ENCODE results near the gene GIGYF1.
A peak's percentile ranks its signal among the peaks of the same experiment; 100 is the strongest.
"Not testable (repeated sequence)": the region's sequence is repeated elsewhere in the genome, so short reads cannot be mapped to it uniquely, and the experiment has no call there.

The GIGYF1 gene

DNA sequence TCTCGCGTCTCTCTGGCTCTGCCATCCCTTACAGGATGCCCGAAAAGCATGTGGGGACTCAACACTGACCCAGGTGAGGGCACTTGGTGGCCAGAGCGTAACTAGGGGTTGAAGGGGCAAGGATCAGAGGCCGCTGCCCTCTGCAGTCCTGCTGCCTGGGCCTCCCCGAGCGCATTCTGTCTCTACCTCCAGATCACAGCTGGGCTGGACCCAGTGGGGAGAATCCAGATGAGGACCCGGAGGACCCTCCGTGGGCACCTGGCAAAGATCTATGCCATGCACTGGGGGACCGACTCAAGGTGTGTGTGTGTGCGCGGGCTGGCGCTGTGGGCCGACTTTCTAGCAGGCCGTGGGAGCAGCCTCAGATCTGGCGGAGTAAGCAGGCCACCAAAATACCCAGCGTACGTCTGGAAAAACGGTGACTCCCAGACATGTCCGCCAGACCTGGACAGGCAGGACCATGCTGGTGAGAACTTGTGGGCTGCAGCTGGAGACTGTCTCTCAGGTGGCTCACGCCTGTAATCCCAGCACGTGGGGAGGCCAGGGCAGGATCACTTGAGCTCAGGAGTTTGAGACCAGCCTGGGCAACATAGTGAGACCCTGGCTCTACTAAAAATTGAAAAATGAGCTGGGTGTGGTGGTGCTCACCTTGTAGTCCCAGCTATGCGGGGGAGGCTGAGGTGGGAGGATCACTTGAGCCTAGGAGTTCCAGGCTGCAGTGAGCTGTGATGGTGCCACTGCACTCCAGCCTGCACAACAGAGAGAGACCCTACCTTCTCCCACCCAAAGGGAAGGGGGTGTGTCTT is 17.3 kb downstream of the GIGYF1 start:
- H3K4me3 ChIP-seq (ENCODE audit: low read depth, low read length) = no peak overlapping the region
- peaks cover 52% of the 10 kb centered on the region for H3K36me3 ChIP-seq (ENCODE audit: control insufficient read depth, insufficient read depth, low read length)
- peak overlapping the region; percentile 60 for H3K27ac ChIP-seq (ENCODE audit: low read depth, low read length)
- no peaks in the 10 kb centered on the region for H3K4me1 ChIP-seq (ENCODE audit: control insufficient read depth, insufficient read depth, low read length)
- no peak overlapping the region for H3K9ac ChIP-seq (ENCODE audit: low read depth, low read length)
- no peaks in the 10 kb centered on the region for H3K9me3 ChIP-seq (ENCODE audit: control insufficient read depth, insufficient read depth, low read length)
- H3K27me3 ChIP-seq (ENCODE audit: control insufficient read depth, insufficient read depth, low read length) = peaks cover 2% of the 10 kb centered on the region; the same call in 1 of the 2 replicates

DNA sequence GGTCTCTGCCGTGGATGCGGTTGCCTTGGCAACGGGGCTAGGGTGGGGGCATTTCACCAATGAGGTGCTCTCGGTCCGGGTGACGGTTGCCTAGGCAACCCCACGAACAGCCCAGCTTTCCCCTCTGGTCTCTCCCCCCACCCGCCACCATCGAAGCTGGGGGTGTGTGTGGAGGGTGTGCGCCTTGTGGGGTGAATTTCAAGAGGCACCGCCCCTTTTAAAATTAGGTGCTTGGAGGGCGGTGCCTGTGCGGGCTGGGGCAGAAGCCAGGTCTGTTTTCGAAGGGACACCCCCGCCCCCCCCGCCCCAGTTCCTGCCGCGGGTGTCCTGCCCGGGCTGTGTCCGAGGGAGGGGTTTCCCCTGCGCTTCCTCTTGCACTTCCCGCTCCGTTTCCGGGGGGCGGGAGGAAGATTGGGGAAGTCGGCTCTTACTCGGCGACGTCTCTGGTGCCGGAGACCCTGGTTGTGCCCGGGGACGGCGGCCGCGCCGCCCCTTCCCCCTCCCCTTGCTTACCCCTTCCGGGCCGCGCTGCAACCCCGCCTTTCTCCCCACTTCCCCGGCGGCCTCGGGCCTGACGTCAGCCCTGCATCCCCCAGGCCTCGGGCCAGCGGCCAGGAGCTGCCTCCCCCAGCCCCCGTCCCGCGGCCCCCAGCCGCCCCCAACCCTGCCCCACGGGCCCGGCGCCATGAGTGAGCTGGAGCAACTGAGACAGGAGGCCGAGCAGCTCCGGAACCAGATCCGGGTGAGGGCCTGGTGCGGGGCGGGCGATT is 18.3 kb downstream of the GIGYF1 start:
- H3K27ac ChIP-seq (ENCODE audit: low read depth, low read length) = peak overlapping the region; percentile 60
- H3K9ac ChIP-seq (ENCODE audit: low read depth, low read length) = no peak overlapping the region
- peaks cover 2% of the 10 kb centered on the region; the same call in 1 of the 2 replicates for H3K27me3 ChIP-seq (ENCODE audit: control insufficient read depth, insufficient read depth, low read length)

DNA sequence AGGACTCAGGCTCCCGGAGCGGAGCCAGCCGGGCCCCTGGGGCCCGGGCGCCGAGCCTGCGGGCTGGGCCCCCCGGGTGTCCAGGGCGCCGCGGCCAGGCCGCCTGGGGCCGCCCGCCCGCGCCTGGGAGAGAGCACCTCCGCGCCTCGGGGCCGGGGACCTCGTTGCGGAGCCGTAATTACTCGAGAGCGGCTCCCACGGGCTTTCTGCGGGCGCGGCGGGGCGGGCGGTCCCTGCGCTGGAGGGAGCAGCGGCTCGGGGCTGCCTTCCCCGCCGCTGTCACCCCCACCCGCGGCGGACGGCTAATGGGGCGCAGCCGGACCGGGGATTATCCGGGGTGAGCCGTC is 19.0 kb downstream of the GIGYF1 start:
- Histone ChIP-seq H3K4me1 (ENCODE audit: control insufficient read depth, insufficient read depth, low read length) (no peaks in the 10 kb centered on the region), H3K9me3 (ENCODE audit: control insufficient read depth, insufficient read depth, low read length) (no peaks in the 10 kb centered on the region), H3K9ac (ENCODE audit: low read depth, low read length) (no peak overlapping the region), H3K27me3 (ENCODE audit: control insufficient read depth, insufficient read depth, low read length) (peaks cover 2% of the 10 kb centered on the region; the same call in 1 of the 2 replicates), H3K4me3 (ENCODE audit: low read depth, low read length) (peak overlapping the region; percentile 85), H3K36me3 (ENCODE audit: control insufficient read depth, insufficient read depth, low read length) (peaks cover 35% of the 10 kb centered on the region), H3K27ac (ENCODE audit: low read depth, low read length) (peak overlapping the region; percentile 35)

More for the DNA sequence above, 18.3 kb downstream of the GIGYF1 start:
- Histone ChIP-seq H3K4me1 (ENCODE audit: control insufficient read depth, insufficient read depth, low read length) (no peaks in the 10 kb centered on the region), H3K36me3 (ENCODE audit: control insufficient read depth, insufficient read depth, low read length) (peaks cover 42% of the 10 kb centered on the region), H3K4me3 (ENCODE audit: low read depth, low read length) (peak overlapping the region; percentile 85), H3K9me3 (ENCODE audit: control insufficient read depth, insufficient read depth, low read length) (no peaks in the 10 kb centered on the region)

DNA sequence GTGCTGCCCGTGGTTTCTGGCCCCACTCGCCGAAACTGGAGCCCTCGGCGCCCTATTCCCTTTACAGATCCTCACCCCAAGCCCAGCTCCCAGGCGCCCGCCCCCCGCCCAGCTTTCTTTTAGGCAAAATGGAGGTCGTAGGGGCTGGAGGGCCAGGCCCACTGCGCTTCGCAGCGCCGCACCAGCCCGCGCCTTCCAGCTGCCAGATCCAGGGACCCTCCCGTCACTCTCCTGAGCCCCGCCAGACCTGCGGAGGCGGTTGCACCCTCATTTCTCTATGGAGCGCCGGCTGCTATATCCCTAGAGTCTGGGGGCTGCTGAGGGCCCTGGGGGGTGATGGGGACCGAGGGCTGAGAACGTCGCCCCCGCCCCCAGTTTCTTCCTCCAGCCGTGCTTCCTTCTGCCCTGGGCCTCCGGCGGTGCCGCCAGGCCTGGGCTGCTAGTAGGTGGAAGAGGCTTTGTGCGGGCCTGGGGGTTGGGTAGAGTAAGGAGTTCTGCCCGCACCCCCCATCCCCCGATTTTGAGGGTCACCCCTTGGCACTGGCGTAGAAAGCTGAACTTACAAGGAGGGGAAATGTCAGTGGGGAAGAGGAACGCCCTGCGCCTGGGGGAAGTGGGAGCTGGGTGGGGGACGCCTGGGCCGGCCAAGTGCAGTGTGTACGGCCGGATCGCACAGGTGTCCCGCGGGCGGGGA is 19.5 kb downstream of the GIGYF1 start:
- no peaks in the 10 kb centered on the region for H3K4me1 ChIP-seq (ENCODE audit: control insufficient read depth, insufficient read depth, low read length)
- H3K36me3 ChIP-seq (ENCODE audit: control insufficient read depth, insufficient read depth, low read length) = peaks cover 30% of the 10 kb centered on the region
- no peak overlapping the region for H3K9ac ChIP-seq (ENCODE audit: low read depth, low read length)
- peak overlapping the region; percentile 85 for H3K4me3 ChIP-seq (ENCODE audit: low read depth, low read length)
- peak overlapping the region; percentile 10 for H3K27ac ChIP-seq (ENCODE audit: low read depth, low read length)
- no peaks in the 10 kb centered on the region for H3K9me3 ChIP-seq (ENCODE audit: control insufficient read depth, insufficient read depth, low read length)
- H3K27me3 ChIP-seq (ENCODE audit: control insufficient read depth, insufficient read depth, low read length) = peaks cover 2% of the 10 kb centered on the region; the same call in 1 of the 2 replicates

DNA sequence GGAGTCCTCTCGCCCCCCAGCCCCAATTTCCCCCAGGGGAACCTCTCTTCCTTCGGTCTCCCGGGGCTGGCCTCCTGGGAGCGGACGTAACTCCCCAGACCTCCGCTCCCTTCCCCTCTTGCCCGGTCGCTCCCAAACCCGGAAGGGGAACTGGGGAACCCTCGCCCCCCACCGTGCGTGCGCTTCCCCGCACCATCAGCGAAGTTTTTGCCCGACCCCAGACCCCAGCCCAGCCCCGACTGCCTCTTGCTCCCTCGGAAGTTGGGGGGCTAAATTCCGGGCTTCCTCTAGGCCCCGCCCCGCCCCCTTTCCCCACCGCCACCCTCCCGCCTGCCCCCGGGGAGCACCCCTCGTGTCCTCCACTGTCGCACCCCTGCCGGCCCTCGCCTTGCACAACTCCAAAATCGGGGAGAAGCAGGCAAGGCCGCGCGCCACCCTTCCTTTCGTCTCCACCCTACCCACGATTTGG is 20.1 kb downstream of the GIGYF1 start:
- no peaks in the 10 kb centered on the region for H3K4me1 ChIP-seq (ENCODE audit: control insufficient read depth, insufficient read depth, low read length)
- H3K27me3 ChIP-seq (ENCODE audit: control insufficient read depth, insufficient read depth, low read length) = peaks cover 2% of the 10 kb centered on the region; the same call in 1 of the 2 replicates
- H3K36me3 ChIP-seq (ENCODE audit: control insufficient read depth, insufficient read depth, low read length) = peaks cover 24% of the 10 kb centered on the region
- H3K27ac ChIP-seq (ENCODE audit: low read depth, low read length) = peak overlapping the region; percentile 99
- no peaks in the 10 kb centered on the region for H3K9me3 ChIP-seq (ENCODE audit: control insufficient read depth, insufficient read depth, low read length)
- H3K9ac ChIP-seq (ENCODE audit: low read depth, low read length) = 0 out of 2 replicates have a peak overlapping the region, but pooled peaks have one; percentile 24
- H3K4me3 ChIP-seq (ENCODE audit: low read depth, low read length) = peak overlapping the region; percentile 85

DNA sequence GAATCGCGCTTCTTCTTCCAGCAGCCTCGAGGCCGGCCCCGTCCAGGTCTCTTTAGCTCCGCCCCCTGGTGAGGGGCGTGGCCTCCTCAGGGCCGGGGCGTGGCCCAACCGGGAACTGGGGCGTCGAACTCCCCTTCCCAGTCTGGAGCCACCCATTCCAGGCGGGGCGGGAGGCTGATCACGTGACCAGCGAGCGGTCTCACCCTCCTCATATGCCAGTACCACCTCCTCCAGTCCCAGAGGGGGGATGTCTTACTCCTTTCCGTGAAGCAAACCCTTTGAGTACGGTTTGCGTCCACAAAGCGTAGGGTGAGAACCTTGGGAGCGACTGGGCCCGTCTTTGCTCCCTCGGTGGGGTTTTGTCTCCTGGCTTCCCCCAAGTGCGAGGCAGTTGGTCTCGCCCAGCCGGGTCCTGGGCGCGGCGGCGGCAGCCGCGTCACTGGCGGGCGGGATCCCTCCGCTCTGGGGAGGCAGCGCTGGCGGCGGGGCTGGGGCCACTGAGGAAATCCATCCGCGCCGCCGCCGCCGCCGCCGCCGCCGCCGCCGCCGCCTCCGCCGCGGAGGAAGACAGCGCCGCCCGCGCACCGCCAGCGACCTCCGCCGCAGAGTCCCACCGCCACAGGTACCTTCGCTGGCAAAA is 20.6 kb downstream of the GIGYF1 start, which contains the start of gene GNB2:
GNB2 (plus strand) TSS at position 439 of the 640 bp plus-strand sequence. CDS start 2,526 bp downstream, outside the sequence.
- H3K4me1 ChIP-seq (ENCODE audit: control insufficient read depth, insufficient read depth, low read length) = no peaks in the 10 kb centered on the region
- H3K9me3 ChIP-seq (ENCODE audit: control insufficient read depth, insufficient read depth, low read length) = no peaks in the 10 kb centered on the region
- H3K9ac ChIP-seq (ENCODE audit: low read depth, low read length) = peak within 1 kb of the TSS; percentile 100
- peak within 1 kb of the TSS; percentile 99 for H3K27ac ChIP-seq (ENCODE audit: low read depth, low read length)
- peaks cover 19% of the 10 kb centered on the region for H3K36me3 ChIP-seq (ENCODE audit: control insufficient read depth, insufficient read depth, low read length)
- peaks cover 2% of the 10 kb centered on the region; the same call in 1 of the 2 replicates for H3K27me3 ChIP-seq (ENCODE audit: control insufficient read depth, insufficient read depth, low read length)
- peak within 1 kb of the TSS; percentile 85 for H3K4me3 ChIP-seq (ENCODE audit: low read depth, low read length)

DNA sequence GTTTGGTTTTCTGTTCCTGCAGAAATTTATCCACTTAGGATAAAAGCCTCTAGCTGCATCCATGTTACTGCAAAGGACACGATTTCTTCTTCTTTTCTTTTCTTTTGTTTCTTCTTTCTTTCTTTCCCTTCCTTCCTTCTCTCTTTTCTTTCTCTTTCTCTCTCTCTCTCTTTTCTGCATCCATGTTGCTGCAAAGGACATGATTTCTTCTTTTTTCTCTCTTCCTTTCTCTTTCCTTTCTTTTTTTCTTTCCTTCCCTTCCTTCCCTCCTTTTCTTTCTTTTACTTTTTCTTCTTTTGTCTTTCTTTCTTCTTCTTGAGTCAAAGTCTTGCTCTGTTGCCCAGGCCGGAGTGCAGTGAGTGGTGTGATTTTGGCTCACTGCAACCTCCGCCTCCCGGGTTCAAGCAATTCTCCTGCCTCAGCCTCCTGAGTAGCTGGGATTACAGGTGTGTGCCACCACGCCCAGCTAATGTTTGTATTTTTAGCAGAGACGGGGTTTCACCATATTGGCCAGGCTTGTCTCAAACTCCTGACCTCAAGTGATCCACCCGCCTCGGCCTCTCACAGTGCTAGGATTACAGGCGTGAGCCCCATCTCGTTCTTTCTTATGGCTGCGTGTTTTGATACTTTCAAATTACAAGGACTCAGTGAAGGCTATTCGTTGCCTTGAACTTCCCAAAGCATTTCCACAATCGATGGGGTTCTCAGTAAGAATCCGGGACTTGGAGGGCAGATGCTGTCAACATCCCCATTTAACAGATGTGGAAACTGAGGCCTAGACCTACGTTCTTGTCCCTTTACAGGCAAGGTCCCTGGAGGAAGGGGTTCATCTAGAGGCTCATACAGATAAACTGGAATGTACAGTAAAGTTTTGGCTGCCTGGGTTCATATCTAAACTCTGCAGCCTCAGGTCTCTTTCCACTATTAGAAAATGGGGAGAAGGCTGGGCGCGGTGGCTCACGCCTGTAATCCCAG is 22.4 kb downstream of the GIGYF1 start:
- Histone ChIP-seq H3K9me3 (ENCODE audit: control insufficient read depth, insufficient read depth, low read length) (no peaks in the 10 kb centered on the region), H3K27me3 (ENCODE audit: control insufficient read depth, insufficient read depth, low read length) (peaks cover 2% of the 10 kb centered on the region; the same call in 1 of the 2 replicates), H3K27ac (ENCODE audit: low read depth, low read length) (no peak overlapping the region), H3K4me3 (ENCODE audit: low read depth, low read length) (no peak overlapping the region), H3K4me1 (ENCODE audit: control insufficient read depth, insufficient read depth, low read length) (no peaks in the 10 kb centered on the region), H3K36me3 (ENCODE audit: control insufficient read depth, insufficient read depth, low read length) (0 out of 2 replicates have a peak, but pooled peaks cover under 1% of the 10 kb centered on the region), H3K9ac (ENCODE audit: low read depth, low read length) (no peak overlapping the region)

DNA sequence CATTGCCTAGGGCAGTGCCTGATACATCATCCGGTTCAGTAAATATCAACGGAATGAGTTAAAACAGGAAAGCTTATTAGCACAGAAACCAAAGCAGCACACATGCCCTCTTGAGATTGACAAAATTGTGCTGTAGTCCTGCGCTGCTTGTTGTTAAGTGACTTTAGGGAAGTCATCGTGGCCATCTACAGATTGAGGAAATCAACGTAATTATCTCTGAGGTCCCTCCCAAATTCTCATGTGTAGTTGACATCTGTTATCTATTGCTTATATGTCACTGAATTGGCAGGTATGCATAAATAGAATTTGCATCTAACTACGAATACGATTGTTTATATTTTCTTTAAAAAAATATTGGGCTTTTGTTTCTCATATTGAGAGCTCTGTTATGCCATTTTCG is 24.0 kb downstream of the GIGYF1 start:
- H3K36me3 ChIP-seq (ENCODE audit: control insufficient read depth, insufficient read depth, low read length) = no peaks in the 10 kb centered on the region
- no peaks in the 10 kb centered on the region for H3K9me3 ChIP-seq (ENCODE audit: control insufficient read depth, insufficient read depth, low read length)
- no peak overlapping the region for H3K27ac ChIP-seq (ENCODE audit: low read depth, low read length)

DNA sequence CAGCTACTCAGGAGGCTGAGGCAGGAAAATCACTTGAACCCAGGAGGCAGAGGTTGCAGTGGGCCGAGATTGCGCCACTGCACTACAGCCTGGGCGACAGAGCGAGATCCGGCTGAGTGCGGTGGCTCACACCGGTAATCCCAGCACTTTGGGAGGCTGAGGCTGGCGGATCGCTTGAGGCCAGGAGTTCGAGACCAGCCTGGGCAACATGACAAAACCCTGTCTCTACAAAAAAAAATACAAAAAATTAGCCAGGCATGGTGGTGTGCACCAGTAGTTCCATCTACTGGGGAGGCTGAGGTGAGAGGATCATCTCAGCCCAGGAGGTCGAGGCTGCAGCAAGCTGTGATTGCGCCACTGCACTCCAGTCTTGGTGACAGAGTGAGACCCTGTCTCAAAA is 24.9 kb downstream of the GIGYF1 start:
- not testable (repeated sequence) for H3K36me3 ChIP-seq (ENCODE audit: control insufficient read depth, insufficient read depth, low read length); H3K4me1 ChIP-seq (ENCODE audit: control insufficient read depth, insufficient read depth, low read length); H3K9me3 ChIP-seq (ENCODE audit: control insufficient read depth, insufficient read depth, low read length); H3K9ac ChIP-seq (ENCODE audit: low read depth, low read length); H3K4me3 ChIP-seq (ENCODE audit: low read depth, low read length); H3K27me3 ChIP-seq (ENCODE audit: control insufficient read depth, insufficient read depth, low read length); H3K27ac ChIP-seq (ENCODE audit: low read depth, low read length)

More for the DNA sequence above, 24.0 kb downstream of the GIGYF1 start:
- Histone ChIP-seq H3K4me3 (ENCODE audit: low read depth, low read length) (no peak overlapping the region), H3K27me3 (ENCODE audit: control insufficient read depth, insufficient read depth, low read length) (peaks cover 2% of the 10 kb centered on the region; the same call in 1 of the 2 replicates), H3K9ac (ENCODE audit: low read depth, low read length) (no peak overlapping the region), H3K4me1 (ENCODE audit: control insufficient read depth, insufficient read depth, low read length) (no peaks in the 10 kb centered on the region)

All from HUES48 (cell line).